Right forelimb (tissue), 1 donor: ENCODE measurements around the gene POF1B.

Experiments
- DNase-seq: peaks from one replicate; pipeline ENCODE4 v3.0.0-alpha.2; 2018

The POF1B gene

GRCh38 chrX:85243155-85243554, 136.3 kb downstream of the POF1B start:
- no peak for DNase-seq
